HEK293 (cell line): ENCODE results near the gene UCHL1.

Source experiments
- CTCF ChIA-PET: fragments of 350-600 bp; formaldehyde crosslinking; extraction: SDS; loops from one replicate; lab custom pipeline; 2021; ENCODE audit warnings: antibody characterized with exemption; lab: Yijun Ruan, JAX
- POLR2A ChIA-PET: fragments of 300-600 bp; formaldehyde crosslinking; extraction: SDS; loops from one replicate; lab custom pipeline; 2020; ENCODE audit warnings: antibody characterized with exemption, inconsistent platforms; lab: Yijun Ruan, JAX
- H3K27ac ChIP-seq: fragments of 200-500 bp; sonication (Bioruptor generic); 2 replicates; pipeline ENCODE4 v1.5.1; 2014; ENCODE audit warnings: low read depth, low read length, control low read depth, inconsistent platforms; ENCODE audit errors: extremely low read depth
- H3K36me3 ChIP-seq, 2 experiments: fragments of 200-500 bp in 1 of 2; sonication (Bioruptor generic) in 1 of 2; 1 replicate in 1 of 2; 2 replicates in 1 of 2; pipeline ENCODE4 v1.5.1; 2014 to 2017; ENCODE audit warnings: inconsistent platforms in 2 of 2, low read length in 2 of 2; ENCODE audit not compliant: control insufficient read depth in 2 of 2, insufficient read depth in 1 of 2
- H3K4me1 ChIP-seq: fragments of 200-500 bp; sonication (Bioruptor generic); 2 replicates; pipeline ENCODE4 v1.5.1; 2014; ENCODE audit warnings: mild to moderate bottlenecking, low read length, inconsistent platforms; ENCODE audit not compliant: control insufficient read depth, insufficient read depth
- H3K4me3 ChIP-seq: 2 replicates; pipeline ENCODE4 v1.5.1; 2011; ENCODE audit warnings: low read depth, mild to moderate bottlenecking, control low read depth, low read length, moderate library complexity
- H3K9me3 ChIP-seq: fragments of 200-500 bp; sonication (Bioruptor generic); 2 replicates; pipeline ENCODE4 v1.5.1; 2014; ENCODE audit warnings: low read depth, low read length, inconsistent platforms; ENCODE audit not compliant: control insufficient read depth, insufficient read depth
- HOXC10 ChIP-seq: sonication (generic); formaldehyde crosslinking; IDR thresholded peaks from 2 replicates; pipeline ENCODE4 v1.8.1; 2023; ENCODE audit warnings: mild to moderate bottlenecking, missing genetic modification reagents
- HOXD13 ChIP-seq: sonication (generic); formaldehyde crosslinking; IDR thresholded peaks from 2 replicates; pipeline ENCODE4 v1.8.0; 2022; ENCODE audit warnings: missing genetic modification reagents, borderline replicate concordance
- MZF1 ChIP-seq: fragments of 450-650 bp; formaldehyde crosslinking; IDR thresholded peaks from 2 replicates; pipeline ENCODE4 v1.5.1; 2017; ENCODE audit warnings: missing biosample characterization, missing genetic modification characterization, borderline replicate concordance
- OSR2 ChIP-seq: fragments of 450-650 bp; formaldehyde crosslinking; IDR thresholded peaks from 2 replicates; pipeline ENCODE4 v1.5.1; 2016; ENCODE audit warnings: missing biosample characterization, missing genetic modification characterization
- OVOL3 ChIP-seq: fragments of 450-650 bp; formaldehyde crosslinking; IDR thresholded peaks from 2 replicates; pipeline ENCODE4 v1.5.1; 2016; ENCODE audit warnings: missing biosample characterization, missing genetic modification characterization
- REPIN1 ChIP-seq: fragments of 450-650 bp; formaldehyde crosslinking; IDR thresholded peaks from 2 replicates; pipeline ENCODE4 v1.5.1; 2017; ENCODE audit warnings: missing biosample characterization, missing genetic modification characterization, low read depth
- SCRT1 ChIP-seq: fragments of 450-650 bp; formaldehyde crosslinking; IDR thresholded peaks from 2 replicates; pipeline ENCODE4 v1.5.1; 2016; ENCODE audit warnings: missing biosample characterization, missing genetic modification characterization, borderline replicate concordance
- SP3 ChIP-seq: fragments of 450-650 bp; formaldehyde crosslinking; IDR thresholded peaks from 2 replicates; pipeline ENCODE4 v1.5.1; 2016; ENCODE audit warnings: missing biosample characterization, missing genetic modification characterization
- ZBTB17 ChIP-seq: fragments of 450-650 bp; formaldehyde crosslinking; IDR thresholded peaks from 2 replicates; pipeline ENCODE4 v1.5.1; 2016; ENCODE audit warnings: missing biosample characterization, missing genetic modification characterization
- ZFHX2 ChIP-seq: fragments of 450-650 bp; formaldehyde crosslinking; conservative IDR thresholded peaks from 2 replicates; pipeline ENCODE4 v1.5.1; 2016; ENCODE audit warnings: missing biosample characterization, missing genetic modification characterization
- ZNF140 ChIP-seq: fragments of 450-650 bp; formaldehyde crosslinking; IDR thresholded peaks from 2 replicates; pipeline ENCODE4 v1.5.1; 2016; ENCODE audit warnings: missing biosample characterization, missing genetic modification characterization
- ZNF146 ChIP-seq: fragments of 450-650 bp; formaldehyde crosslinking; IDR thresholded peaks from 2 replicates; pipeline ENCODE4 v1.5.1; 2016; ENCODE audit warnings: missing biosample characterization, missing genetic modification characterization
- ZNF311 ChIP-seq: fragments of 450-650 bp; formaldehyde crosslinking; IDR thresholded peaks from 2 replicates; pipeline ENCODE4 v1.5.1; 2017; ENCODE audit warnings: missing biosample characterization, missing genetic modification characterization, borderline replicate concordance
- ZNF404 ChIP-seq: fragments of 450-650 bp; formaldehyde crosslinking; IDR thresholded peaks from 2 replicates; pipeline ENCODE4 v1.5.1; 2017; ENCODE audit warnings: missing biosample characterization, missing genetic modification characterization
- ZNF501 ChIP-seq: fragments of 450-650 bp; formaldehyde crosslinking; IDR thresholded peaks from 2 replicates; pipeline ENCODE4 v1.5.1; 2016; ENCODE audit warnings: missing biosample characterization, missing genetic modification characterization
- ZNF530 ChIP-seq: fragments of 450-650 bp; formaldehyde crosslinking; IDR thresholded peaks from 2 replicates; pipeline ENCODE4 v1.5.1; 2016; ENCODE audit warnings: low read depth, missing biosample characterization, missing genetic modification characterization
- ZNF600 ChIP-seq: fragments of 450-650 bp; formaldehyde crosslinking; IDR thresholded peaks from 2 replicates; pipeline ENCODE4 v1.5.1; 2016; ENCODE audit warnings: missing biosample characterization, missing genetic modification characterization
- ZNF623 ChIP-seq: fragments of 450-650 bp; formaldehyde crosslinking; IDR thresholded peaks from 2 replicates; pipeline ENCODE4 v1.5.1; 2016; ENCODE audit warnings: missing biosample characterization, missing genetic modification characterization
- ZNF776 ChIP-seq: fragments of 450-650 bp; formaldehyde crosslinking; IDR thresholded peaks from 2 replicates; pipeline ENCODE4 v1.5.0; 2017; ENCODE audit warnings: missing biosample characterization, missing genetic modification characterization, borderline replicate concordance
- ZSCAN23 ChIP-seq: fragments of 450-650 bp; formaldehyde crosslinking; IDR thresholded peaks from 2 replicates; pipeline ENCODE4 v1.5.1; 2016; ENCODE audit warnings: missing biosample characterization, missing genetic modification characterization
- ZXDB ChIP-seq: fragments of 450-650 bp; formaldehyde crosslinking; IDR thresholded peaks from 2 replicates; pipeline ENCODE4 v1.5.1; 2016; ENCODE audit warnings: missing biosample characterization, missing genetic modification characterization
- TF ChIP-seq, protein P1 (sequence below): fragments of 450-650 bp; formaldehyde crosslinking; IDR thresholded peaks from 2 replicates; pipeline ENCODE4 v1.5.1; 2016; ENCODE audit warnings: missing biosample characterization, missing genetic modification characterization
- TF ChIP-seq, protein P2 (sequence below): fragments of 450-650 bp; formaldehyde crosslinking; IDR thresholded peaks from 2 replicates; pipeline ENCODE4 v1.5.1; 2017; ENCODE audit warnings: missing biosample characterization, missing genetic modification characterization
- TF ChIP-seq, protein P3 (sequence below): fragments of 450-650 bp; formaldehyde crosslinking; conservative IDR thresholded peaks from 2 replicates; pipeline ENCODE4 v1.5.1; 2016; ENCODE audit warnings: low read depth, missing biosample characterization, missing genetic modification characterization
- TF ChIP-seq, protein P4 (sequence below): fragments of 450-650 bp; formaldehyde crosslinking; IDR thresholded peaks from 2 replicates; pipeline ENCODE4 v1.5.1; 2016; ENCODE audit warnings: missing biosample characterization, missing genetic modification characterization

The UCHL1 gene

DNA sequence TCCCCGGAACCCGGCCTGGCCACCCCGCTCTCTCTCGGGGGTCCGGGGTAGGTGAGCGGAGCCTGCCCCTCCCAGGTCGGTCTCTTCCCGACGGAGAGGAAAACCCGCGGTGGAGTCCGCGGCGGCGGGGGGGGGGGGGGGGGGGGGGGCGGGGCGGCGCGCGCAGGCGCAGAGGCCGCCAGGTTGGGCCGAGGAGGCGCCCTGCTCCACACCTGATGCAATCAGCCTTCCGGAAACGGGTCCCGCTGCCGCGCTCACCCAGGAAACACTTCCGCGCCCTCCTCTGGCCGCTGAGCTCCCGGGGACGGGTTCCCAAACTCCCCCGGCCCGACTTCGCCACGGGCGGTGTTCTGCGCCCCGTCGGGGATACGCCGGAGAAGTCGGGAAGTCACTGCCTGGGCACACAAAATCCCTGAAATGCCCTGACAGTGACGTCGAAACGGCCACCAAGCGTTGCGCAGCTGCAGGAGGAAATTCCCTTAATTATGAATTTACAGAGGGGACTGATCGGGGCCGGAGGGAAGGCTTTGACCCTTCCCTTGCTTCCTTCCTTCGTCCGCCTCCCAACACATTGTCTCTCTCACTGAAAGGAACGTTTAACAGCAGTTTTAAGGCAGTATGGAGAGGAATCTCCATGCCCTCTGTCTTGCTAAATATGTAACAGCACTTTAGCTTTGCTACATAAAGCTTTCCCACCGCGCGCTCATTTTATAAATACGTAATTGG is 40.3 kb upstream of the UCHL1 start:
- H3K36me3 ChIP-seq, result no peaks in the 10 kb centered on the region
- ChIA-PET CTCF (interaction anchor here (0.6 to 1.5 kb wide), 8 partner anchors 12 to 292 kb away, joined by 3 to 9 read pairs (median 6); no protein-coding TSS in a partner anchor), POLR2A (interaction anchor here (0.6 to 2.4 kb wide), 4 partner anchors 12 to 1621 kb away, joined by 3 to 25 read pairs (median 4); partner anchors contain the start of gene UCHL1)
- H3K9me3 ChIP-seq, result no peaks in the 10 kb centered on the region
- H3K27ac ChIP-seq, result peak overlapping the region; percentile 76
- H3K4me3 ChIP-seq, result peak overlapping the region; percentile 66
- no peaks in the 10 kb centered on the region for H3K4me1 ChIP-seq
- no peak for TF ChIP-seq ZNF140 (tag by site-specific recombination)
- peak; percentile 77 for TF ChIP-seq ZNF600 (tag by site-specific recombination)
- peak; percentile 69; the same call in 1 of the 2 replicates for TF ChIP-seq HOXD13
- TF ChIP-seq ZNF501 (tag by site-specific recombination), result peak; percentile 52; the same call in 1 of the 2 replicates
- no peak for TF ChIP-seq ZNF776 (tag by site-specific recombination)
- TF ChIP-seq, protein P1, sequence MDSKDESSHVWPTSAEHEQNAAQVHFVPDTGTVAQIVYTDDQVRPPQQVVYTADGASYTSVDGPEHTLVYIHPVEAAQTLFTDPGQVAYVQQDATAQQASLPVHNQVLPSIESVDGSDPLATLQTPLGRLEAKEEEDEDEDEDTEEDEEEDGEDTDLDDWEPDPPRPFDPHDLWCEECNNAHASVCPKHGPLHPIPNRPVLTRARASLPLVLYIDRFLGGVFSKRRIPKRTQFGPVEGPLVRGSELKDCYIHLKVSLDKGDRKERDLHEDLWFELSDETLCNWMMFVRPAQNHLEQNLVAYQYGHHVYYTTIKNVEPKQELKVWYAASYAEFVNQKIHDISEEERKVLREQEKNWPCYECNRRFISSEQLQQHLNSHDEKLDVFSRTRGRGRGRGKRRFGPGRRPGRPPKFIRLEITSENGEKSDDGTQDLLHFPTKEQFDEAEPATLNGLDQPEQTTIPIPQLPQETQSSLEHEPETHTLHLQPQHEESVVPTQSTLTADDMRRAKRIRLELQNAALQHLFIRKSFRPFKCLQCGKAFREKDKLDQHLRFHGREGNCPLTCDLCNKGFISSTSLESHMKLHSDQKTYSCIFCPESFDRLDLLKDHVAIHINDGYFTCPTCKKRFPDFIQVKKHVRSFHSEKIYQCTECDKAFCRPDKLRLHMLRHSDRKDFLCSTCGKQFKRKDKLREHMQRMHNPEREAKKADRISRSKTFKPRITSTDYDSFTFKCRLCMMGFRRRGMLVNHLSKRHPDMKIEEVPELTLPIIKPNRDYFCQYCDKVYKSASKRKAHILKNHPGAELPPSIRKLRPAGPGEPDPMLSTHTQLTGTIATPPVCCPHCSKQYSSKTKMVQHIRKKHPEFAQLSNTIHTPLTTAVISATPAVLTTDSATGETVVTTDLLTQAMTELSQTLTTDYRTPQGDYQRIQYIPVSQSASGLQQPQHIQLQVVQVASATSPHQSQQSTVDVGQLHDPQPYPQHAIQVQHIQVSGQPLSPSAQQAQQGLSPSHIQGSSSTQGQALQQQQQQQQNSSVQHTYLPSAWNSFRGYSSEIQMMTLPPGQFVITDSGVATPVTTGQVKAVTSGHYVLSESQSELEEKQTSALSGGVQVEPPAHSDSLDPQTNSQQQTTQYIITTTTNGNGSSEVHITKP (tag by site-specific recombination), result 0 out of 2 replicates have a peak, but pooled peaks have one; percentile 22
- peak; percentile 41; the same call in 1 of the 2 replicates for TF ChIP-seq SP3 (tag by site-specific recombination)
- no peak for TF ChIP-seq ZNF530 (tag by site-specific recombination)
- peak; percentile 62; the same call in 1 of the 2 replicates for TF ChIP-seq MZF1
- TF ChIP-seq ZNF311 (tag by site-specific recombination), result no peak
- no peak for TF ChIP-seq SCRT1
- peak; percentile 70 for TF ChIP-seq ZXDB
- no peak for TF ChIP-seq ZNF404 (tag by site-specific recombination)
- TF ChIP-seq, protein P2, sequence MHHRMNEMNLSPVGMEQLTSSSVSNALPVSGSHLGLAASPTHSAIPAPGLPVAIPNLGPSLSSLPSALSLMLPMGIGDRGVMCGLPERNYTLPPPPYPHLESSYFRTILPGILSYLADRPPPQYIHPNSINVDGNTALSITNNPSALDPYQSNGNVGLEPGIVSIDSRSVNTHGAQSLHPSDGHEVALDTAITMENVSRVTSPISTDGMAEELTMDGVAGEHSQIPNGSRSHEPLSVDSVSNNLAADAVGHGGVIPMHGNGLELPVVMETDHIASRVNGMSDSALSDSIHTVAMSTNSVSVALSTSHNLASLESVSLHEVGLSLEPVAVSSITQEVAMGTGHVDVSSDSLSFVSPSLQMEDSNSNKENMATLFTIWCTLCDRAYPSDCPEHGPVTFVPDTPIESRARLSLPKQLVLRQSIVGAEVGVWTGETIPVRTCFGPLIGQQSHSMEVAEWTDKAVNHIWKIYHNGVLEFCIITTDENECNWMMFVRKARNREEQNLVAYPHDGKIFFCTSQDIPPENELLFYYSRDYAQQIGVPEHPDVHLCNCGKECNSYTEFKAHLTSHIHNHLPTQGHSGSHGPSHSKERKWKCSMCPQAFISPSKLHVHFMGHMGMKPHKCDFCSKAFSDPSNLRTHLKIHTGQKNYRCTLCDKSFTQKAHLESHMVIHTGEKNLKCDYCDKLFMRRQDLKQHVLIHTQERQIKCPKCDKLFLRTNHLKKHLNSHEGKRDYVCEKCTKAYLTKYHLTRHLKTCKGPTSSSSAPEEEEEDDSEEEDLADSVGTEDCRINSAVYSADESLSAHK, result no peak
- TF ChIP-seq ZFHX2 (tag by site-specific recombination), result no peak
- TF ChIP-seq, protein P3, sequence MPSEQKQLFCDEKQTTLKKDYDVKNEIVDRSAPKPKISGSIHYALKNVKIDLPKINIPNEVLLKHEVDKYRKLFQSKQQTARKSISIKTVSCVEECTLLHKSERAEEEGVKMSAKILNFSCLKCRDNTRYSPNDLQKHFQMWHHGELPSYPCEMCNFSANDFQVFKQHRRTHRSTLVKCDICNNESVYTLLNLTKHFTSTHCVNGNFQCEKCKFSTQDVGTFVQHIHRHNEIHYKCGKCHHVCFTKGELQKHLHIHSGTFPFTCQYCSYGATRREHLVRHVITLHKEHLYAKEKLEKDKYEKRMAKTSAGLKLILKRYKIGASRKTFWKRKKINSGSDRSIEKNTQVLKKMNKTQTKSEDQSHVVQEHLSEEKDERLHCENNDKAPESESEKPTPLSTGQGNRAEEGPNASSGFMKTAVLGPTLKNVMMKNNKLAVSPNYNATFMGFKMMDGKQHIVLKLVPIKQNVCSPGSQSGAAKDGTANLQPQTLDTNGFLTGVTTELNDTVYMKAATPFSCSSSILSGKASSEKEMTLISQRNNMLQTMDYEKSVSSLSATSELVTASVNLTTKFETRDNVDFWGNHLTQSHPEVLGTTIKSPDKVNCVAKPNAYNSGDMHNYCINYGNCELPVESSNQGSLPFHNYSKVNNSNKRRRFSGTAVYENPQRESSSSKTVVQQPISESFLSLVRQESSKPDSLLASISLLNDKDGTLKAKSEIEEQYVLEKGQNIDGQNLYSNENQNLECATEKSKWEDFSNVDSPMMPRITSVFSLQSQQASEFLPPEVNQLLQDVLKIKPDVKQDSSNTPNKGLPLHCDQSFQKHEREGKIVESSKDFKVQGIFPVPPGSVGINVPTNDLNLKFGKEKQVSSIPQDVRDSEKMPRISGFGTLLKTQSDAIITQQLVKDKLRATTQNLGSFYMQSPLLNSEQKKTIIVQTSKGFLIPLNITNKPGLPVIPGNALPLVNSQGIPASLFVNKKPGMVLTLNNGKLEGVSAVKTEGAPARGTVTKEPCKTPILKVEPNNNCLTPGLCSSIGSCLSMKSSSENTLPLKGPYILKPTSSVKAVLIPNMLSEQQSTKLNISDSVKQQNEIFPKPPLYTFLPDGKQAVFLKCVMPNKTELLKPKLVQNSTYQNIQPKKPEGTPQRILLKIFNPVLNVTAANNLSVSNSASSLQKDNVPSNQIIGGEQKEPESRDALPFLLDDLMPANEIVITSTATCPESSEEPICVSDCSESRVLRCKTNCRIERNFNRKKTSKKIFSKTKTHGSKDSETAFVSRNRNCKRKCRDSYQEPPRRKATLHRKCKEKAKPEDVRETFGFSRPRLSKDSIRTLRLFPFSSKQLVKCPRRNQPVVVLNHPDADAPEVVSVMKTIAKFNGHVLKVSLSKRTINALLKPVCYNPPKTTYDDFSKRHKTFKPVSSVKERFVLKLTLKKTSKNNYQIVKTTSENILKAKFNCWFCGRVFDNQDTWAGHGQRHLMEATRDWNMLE (tag by site-specific recombination), result peak; percentile 74
- peak; percentile 47; the same call in 1 of the 2 replicates for TF ChIP-seq ZNF146 (tag by site-specific recombination)
- TF ChIP-seq OVOL3 (tag by site-specific recombination), result no peak
- TF ChIP-seq OSR2 (tag by site-specific recombination), result 0 out of 2 replicates have a peak, but pooled peaks have one; percentile 12
- TF ChIP-seq ZNF623 (tag by site-specific recombination), result no peak; the same call in 1 of the 2 replicates
- peak; percentile 35; the same call in 1 of the 2 replicates for TF ChIP-seq ZBTB17 (tag by site-specific recombination)
- TF ChIP-seq REPIN1 (tag by site-specific recombination), result peak; percentile 75; the same call in 1 of the 2 replicates
- TF ChIP-seq ZSCAN23, result no peak
- no peak for TF ChIP-seq HOXC10 (CRISPR knock-in tag)
- TF ChIP-seq, protein P4, sequence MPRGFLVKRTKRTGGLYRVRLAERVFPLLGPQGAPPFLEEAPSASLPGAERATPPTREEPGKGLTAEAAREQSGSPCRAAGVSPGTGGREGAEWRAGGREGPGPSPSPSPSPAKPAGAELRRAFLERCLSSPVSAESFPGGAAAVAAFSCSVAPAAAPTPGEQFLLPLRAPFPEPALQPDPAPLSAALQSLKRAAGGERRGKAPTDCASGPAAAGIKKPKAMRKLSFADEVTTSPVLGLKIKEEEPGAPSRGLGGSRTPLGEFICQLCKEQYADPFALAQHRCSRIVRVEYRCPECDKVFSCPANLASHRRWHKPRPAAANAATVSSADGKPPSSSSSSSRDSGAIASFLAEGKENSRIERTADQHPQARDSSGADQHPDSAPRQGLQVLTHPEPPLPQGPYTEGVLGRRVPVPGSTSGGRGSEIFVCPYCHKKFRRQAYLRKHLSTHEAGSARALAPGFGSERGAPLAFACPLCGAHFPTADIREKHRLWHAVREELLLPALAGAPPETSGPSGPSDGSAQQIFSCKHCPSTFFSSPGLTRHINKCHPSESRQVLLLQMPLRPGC (tag by site-specific recombination), result no peak
